ENCODE data around the gene ST6GALNAC5.

ST6GALNAC5 gene

DNA sequence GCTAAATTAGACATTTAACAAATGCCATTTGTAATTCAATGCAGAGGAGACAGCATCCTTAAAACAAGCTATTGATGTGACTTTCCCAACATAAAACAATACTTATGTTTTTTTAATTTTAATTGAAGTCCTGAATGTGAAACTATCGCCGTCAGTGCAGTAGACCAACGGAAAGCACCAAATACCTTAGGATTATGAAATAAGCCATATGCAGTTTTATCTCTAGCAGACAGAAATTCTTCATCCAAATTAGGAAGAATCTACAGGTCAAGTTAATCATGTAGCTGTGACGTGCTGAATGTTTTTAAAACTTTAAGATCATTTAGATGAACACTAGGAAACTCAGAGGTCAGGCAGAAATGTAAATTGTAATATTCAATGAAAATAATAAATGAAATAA, 714 bp upstream of the ST6GALNAC5 start:
- no peaks in the 10 kb centered on the region for H3K9me3 ChIP-seq (ENCODE audit: insufficient read depth, low read depth, low read length)
- H3K27me3 ChIP-seq (ENCODE audit: insufficient read depth, low read length, poor library complexity, severe bottlenecking), result no peaks in the 10 kb centered on the region
- TF ChIP-seq, protein P1, sequence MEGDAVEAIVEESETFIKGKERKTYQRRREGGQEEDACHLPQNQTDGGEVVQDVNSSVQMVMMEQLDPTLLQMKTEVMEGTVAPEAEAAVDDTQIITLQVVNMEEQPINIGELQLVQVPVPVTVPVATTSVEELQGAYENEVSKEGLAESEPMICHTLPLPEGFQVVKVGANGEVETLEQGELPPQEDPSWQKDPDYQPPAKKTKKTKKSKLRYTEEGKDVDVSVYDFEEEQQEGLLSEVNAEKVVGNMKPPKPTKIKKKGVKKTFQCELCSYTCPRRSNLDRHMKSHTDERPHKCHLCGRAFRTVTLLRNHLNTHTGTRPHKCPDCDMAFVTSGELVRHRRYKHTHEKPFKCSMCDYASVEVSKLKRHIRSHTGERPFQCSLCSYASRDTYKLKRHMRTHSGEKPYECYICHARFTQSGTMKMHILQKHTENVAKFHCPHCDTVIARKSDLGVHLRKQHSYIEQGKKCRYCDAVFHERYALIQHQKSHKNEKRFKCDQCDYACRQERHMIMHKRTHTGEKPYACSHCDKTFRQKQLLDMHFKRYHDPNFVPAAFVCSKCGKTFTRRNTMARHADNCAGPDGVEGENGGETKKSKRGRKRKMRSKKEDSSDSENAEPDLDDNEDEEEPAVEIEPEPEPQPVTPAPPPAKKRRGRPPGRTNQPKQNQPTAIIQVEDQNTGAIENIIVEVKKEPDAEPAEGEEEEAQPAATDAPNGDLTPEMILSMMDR (conservative IDR thresholded peaks at IDR 0.05; ENCODE audit: low read length), result no peak
- TF ChIP-seq EZH2phosphoT487 (IDR thresholded peaks at IDR 0.05; ENCODE audit: borderline replicate concordance), result no peak
- H3K79me2 ChIP-seq (ENCODE audit: insufficient read depth, low read length), result no peaks in the 10 kb centered on the region
- no peak overlapping the region for H3K4me3 ChIP-seq (ENCODE audit: low read length, poor library complexity, severe bottlenecking)
- no peaks in the 10 kb centered on the region for H3F3A ChIP-seq (ENCODE audit: low read depth)
- no peaks in the 10 kb centered on the region for H3K4me1 ChIP-seq (ENCODE audit: insufficient read depth, low read length, poor library complexity, severe bottlenecking)
- H3K9ac ChIP-seq (ENCODE audit: low read depth, low read length, poor library complexity, severe bottlenecking), result no peak overlapping the region
- no peaks in the 10 kb centered on the region for H4K20me1 ChIP-seq (ENCODE audit: insufficient read depth, low read length, poor library complexity, severe bottlenecking)
- no peak overlapping the region for H3K4me2 ChIP-seq (ENCODE audit: low read depth, low read length, poor library complexity, severe bottlenecking)
- no peak overlapping the region for H2AFZ ChIP-seq (ENCODE audit: low read length)
- no peaks in the 10 kb centered on the region for H3K9me2 ChIP-seq (replicated peaks; ENCODE audit: low read depth, low read length)
- no peaks in the 10 kb centered on the region for H3K36me3 ChIP-seq (ENCODE audit: insufficient read depth, low read length)

DNA sequence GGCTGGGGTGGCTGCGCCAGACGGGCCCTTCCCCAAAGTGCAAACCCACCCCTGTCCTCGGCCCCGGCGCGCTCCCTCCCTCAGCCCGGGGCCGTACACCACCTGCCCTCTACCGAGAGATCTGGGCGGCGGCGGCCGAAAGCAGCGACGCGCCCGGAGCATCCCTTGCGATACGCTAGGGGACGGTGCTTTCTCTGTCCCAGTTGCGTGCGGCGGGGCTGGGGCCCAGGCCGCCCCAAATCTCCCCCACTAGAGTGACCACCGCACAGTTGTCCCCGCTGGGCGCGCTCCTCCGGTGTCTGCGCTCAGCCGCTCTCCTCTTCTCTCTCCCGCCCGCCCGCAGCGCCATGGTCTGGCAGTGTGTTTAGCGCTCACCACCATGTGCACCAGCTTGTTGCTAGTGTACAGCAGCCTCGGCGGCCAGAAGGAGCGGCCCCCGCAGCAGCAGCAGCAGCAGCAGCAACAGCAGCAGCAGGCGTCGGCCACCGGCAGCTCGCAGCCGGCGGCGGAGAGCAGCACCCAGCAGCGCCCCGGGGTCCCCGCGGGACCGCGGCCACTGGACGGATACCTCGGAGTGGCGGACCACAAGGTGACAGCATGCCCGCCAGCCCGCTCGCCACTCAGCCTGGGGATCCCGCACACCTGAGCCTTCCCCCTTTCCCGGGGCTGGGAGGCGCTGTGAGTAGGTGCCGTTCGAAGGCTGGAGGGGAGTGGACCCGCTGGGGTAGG, 1.0 kb downstream of the ST6GALNAC5 start:
- no peaks in the 10 kb centered on the region for H3K9me3 ChIP-seq (ENCODE audit: insufficient read depth, low read depth, low read length)
- TF ChIP-seq EZH2phosphoT487 (IDR thresholded peaks at IDR 0.05; ENCODE audit: borderline replicate concordance), result no peak
- TF ChIP-seq, protein P1 (conservative IDR thresholded peaks at IDR 0.05; ENCODE audit: low read length), result no peak
- H3K9ac ChIP-seq (ENCODE audit: low read depth, low read length, poor library complexity, severe bottlenecking), result no peak overlapping the region
- no peaks in the 10 kb centered on the region for H4K20me1 ChIP-seq (ENCODE audit: insufficient read depth, low read length, poor library complexity, severe bottlenecking)
- no peaks in the 10 kb centered on the region for H3K79me2 ChIP-seq (ENCODE audit: insufficient read depth, low read length)
- H3K4me2 ChIP-seq (ENCODE audit: low read depth, low read length, poor library complexity, severe bottlenecking), result no peak overlapping the region
- H3K27me3 ChIP-seq (ENCODE audit: insufficient read depth, low read length, poor library complexity, severe bottlenecking), result no peaks in the 10 kb centered on the region
- H3K4me3 ChIP-seq (ENCODE audit: low read length, poor library complexity, severe bottlenecking), result no peak overlapping the region
- no peak overlapping the region for H2AFZ ChIP-seq (ENCODE audit: low read length)
- no peaks in the 10 kb centered on the region for H3K9me2 ChIP-seq (replicated peaks; ENCODE audit: low read depth, low read length)
- no peaks in the 10 kb centered on the region for H3K36me3 ChIP-seq (ENCODE audit: insufficient read depth, low read length)
- no peaks in the 10 kb centered on the region for H3F3A ChIP-seq (ENCODE audit: low read depth)
- no peaks in the 10 kb centered on the region for H3K4me1 ChIP-seq (ENCODE audit: insufficient read depth, low read length, poor library complexity, severe bottlenecking)

DNA sequence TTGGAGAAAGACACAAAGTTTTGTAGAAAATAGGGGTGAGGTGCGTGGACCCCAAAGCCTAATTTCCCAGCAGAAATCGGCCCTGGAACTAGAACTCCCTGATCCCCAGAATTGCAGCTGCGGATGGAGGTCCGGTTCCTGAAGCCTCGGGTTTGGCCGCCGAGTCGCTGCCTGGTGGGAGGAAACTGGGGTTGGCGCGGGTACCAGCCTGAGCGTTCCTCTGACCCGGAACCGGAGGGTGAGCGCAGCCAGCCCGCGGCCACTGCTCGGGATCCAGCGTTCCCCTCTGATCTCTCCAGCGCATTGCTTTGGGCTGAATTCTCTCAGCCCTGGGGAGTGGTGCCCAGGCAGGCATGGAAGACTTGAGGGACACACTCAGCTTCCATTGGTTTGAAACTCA, 1.6 kb downstream of the ST6GALNAC5 start:
- no peaks in the 10 kb centered on the region for H3K36me3 ChIP-seq (ENCODE audit: insufficient read depth, low read length)
- no peak overlapping the region for H2AFZ ChIP-seq (ENCODE audit: low read length)
- no peaks in the 10 kb centered on the region for H3K27me3 ChIP-seq (ENCODE audit: insufficient read depth, low read length, poor library complexity, severe bottlenecking)
- H3K79me2 ChIP-seq (ENCODE audit: insufficient read depth, low read length), result no peaks in the 10 kb centered on the region
- no peaks in the 10 kb centered on the region for H3K9me3 ChIP-seq (ENCODE audit: insufficient read depth, low read depth, low read length)
- TF ChIP-seq, protein P1 (conservative IDR thresholded peaks at IDR 0.05; ENCODE audit: low read length), result no peak
- no peaks in the 10 kb centered on the region for H3K4me1 ChIP-seq (ENCODE audit: insufficient read depth, low read length, poor library complexity, severe bottlenecking)
- H3F3A ChIP-seq (ENCODE audit: low read depth), result no peaks in the 10 kb centered on the region
- H3K4me2 ChIP-seq (ENCODE audit: low read depth, low read length, poor library complexity, severe bottlenecking), result no peak overlapping the region
- no peak overlapping the region for H3K4me3 ChIP-seq (ENCODE audit: low read length, poor library complexity, severe bottlenecking)
- no peaks in the 10 kb centered on the region for H4K20me1 ChIP-seq (ENCODE audit: insufficient read depth, low read length, poor library complexity, severe bottlenecking)
- H3K9ac ChIP-seq (ENCODE audit: low read depth, low read length, poor library complexity, severe bottlenecking), result no peak overlapping the region
- no peaks in the 10 kb centered on the region for H3K9me2 ChIP-seq (replicated peaks; ENCODE audit: low read depth, low read length)
